AG09309 (cell line): ENCODE results near the gene SEMA3B.

Source experiments
- DNase-seq: peaks from one replicate; pipeline ENCODE4 v3.0.0-alpha.2; 2010; ENCODE audit warnings: low read depth
- H3K4me3 ChIP-seq: 2 replicates; pipeline ENCODE4 v1.5.1; 2011; ENCODE audit warnings: mild to moderate bottlenecking, low read depth, low read length, moderate library complexity; ENCODE audit not compliant: control insufficient read depth
- CTCF ChIP-seq: IDR thresholded peaks from 2 replicates; pipeline ENCODE4 v1.5.1; 2011; ENCODE audit warnings: mild to moderate bottlenecking, low read depth, low read length, inconsistent platforms; ENCODE audit not compliant: insufficient read depth, control insufficient read depth; ENCODE audit errors: missing control alignments

The SEMA3B gene

GRCh38 chr3:50238549-50239026 lies 30.4 kb upstream of the SEMA3B start:
- TF ChIP-seq CTCF, result no peak
- H3K4me3 ChIP-seq, result peak overlapping the region; percentile 93
- DNase-seq, result no peak

GRCh38 chr3:50239649-50240048 lies 29.3 kb upstream of the SEMA3B start:
- H3K4me3 ChIP-seq, result no peak overlapping the region
- TF ChIP-seq CTCF, result no peak
- DNase-seq, result no peak

GRCh38 chr3:50241163-50241562 lies 27.8 kb upstream of the SEMA3B start:
- no peak for TF ChIP-seq CTCF
- no peak for DNase-seq

GRCh38 chr3:50241713-50242380 lies 27.1 kb upstream of the SEMA3B start:
- H3K4me3 ChIP-seq, result no peak overlapping the region

More at GRCh38 chr3:50241163-50241562, 27.8 kb upstream of the SEMA3B start:
- H3K4me3 ChIP-seq, result no peak overlapping the region

GRCh38 chr3:50242381-50242770 lies 26.6 kb upstream of the SEMA3B start:
- DNase-seq, result no peak
- no peak overlapping the region for H3K4me3 ChIP-seq
- TF ChIP-seq CTCF, result no peak

More at GRCh38 chr3:50241713-50242380, 27.1 kb upstream of the SEMA3B start:
- no peak for TF ChIP-seq CTCF
- no peak for DNase-seq

GRCh38 chr3:50242851-50243542 lies 25.9 kb upstream of the SEMA3B start:
- DNase-seq, result no peak
- TF ChIP-seq CTCF, result no peak
- no peak overlapping the region for H3K4me3 ChIP-seq
